ENCODE measurements around the gene FHAD1.

FHAD1 gene

GRCh38 chr1:15332525-15332924 lies 85.5 kb downstream of the FHAD1 start:
- TF ChIP-seq USF1 (IDR thresholded peaks at IDR 0.05) (no peak), EGR1 (IDR thresholded peaks at IDR 0.05) (no peak), NFIC (IDR thresholded peaks at IDR 0.05) (no peak), TCF12 (IDR thresholded peaks at IDR 0.05; ENCODE audit: low read depth) (no peak), ZBTB7A (IDR thresholded peaks at IDR 0.05; ENCODE audit: low read depth) (no peak), EP300 (IDR thresholded peaks at IDR 0.05; ENCODE audit: borderline replicate concordance) (no peak)

GRCh38 chr1:15332952-15333715 lies 86.1 kb downstream of the FHAD1 start:
- TF ChIP-seq NFIC (IDR thresholded peaks at IDR 0.05) (no peak), CREB1 (IDR thresholded peaks at IDR 0.05; ENCODE audit: low read depth) (no peak), EGR1 (IDR thresholded peaks at IDR 0.05) (no peak), TAF1 (IDR thresholded peaks at IDR 0.05; ENCODE audit: low read depth) (no peak), CEBPB (IDR thresholded peaks at IDR 0.05) (no peak), USF1 (IDR thresholded peaks at IDR 0.05) (no peak), YY1 (IDR thresholded peaks at IDR 0.05; ENCODE audit: low read depth) (no peak), MAX (IDR thresholded peaks at IDR 0.05) (no peak), EP300 (IDR thresholded peaks at IDR 0.05; ENCODE audit: borderline replicate concordance) (no peak), TEAD4 (IDR thresholded peaks at IDR 0.05) (no peak)

GRCh38 chr1:15334995-15335394 lies 88.0 kb downstream of the FHAD1 start:
- TF ChIP-seq FOXM1 (IDR thresholded peaks at IDR 0.05; ENCODE audit: borderline replicate concordance, low read depth) (no peak), NFIC (IDR thresholded peaks at IDR 0.05) (no peak), TEAD4 (IDR thresholded peaks at IDR 0.05) (no peak), EP300 (IDR thresholded peaks at IDR 0.05; ENCODE audit: borderline replicate concordance) (no peak), CREB1 (IDR thresholded peaks at IDR 0.05; ENCODE audit: low read depth) (no peak), EGR1 (IDR thresholded peaks at IDR 0.05) (no peak), YY1 (IDR thresholded peaks at IDR 0.05; ENCODE audit: low read depth) (no peak), REST (IDR thresholded peaks at IDR 0.05; ENCODE audit: low read depth) (no peak), CEBPB (IDR thresholded peaks at IDR 0.05) (no peak), USF1 (IDR thresholded peaks at IDR 0.05) (no peak), MAX (IDR thresholded peaks at IDR 0.05) (no peak), TCF12 (IDR thresholded peaks at IDR 0.05; ENCODE audit: low read depth) (no peak), TAF1 (IDR thresholded peaks at IDR 0.05; ENCODE audit: low read depth) (no peak), ZBTB7A (IDR thresholded peaks at IDR 0.05; ENCODE audit: low read depth) (no peak), RAD21 (IDR thresholded peaks at IDR 0.05; ENCODE audit: low read depth) (no peak)

- no peak for TF ChIP-seq NFIC (IDR thresholded peaks at IDR 0.05)
- TF ChIP-seq TEAD4 (IDR thresholded peaks at IDR 0.05), result no peak
- no peak for TF ChIP-seq REST (IDR thresholded peaks at IDR 0.05; ENCODE audit: low read depth)
- TF ChIP-seq FOXM1 (IDR thresholded peaks at IDR 0.05; ENCODE audit: borderline replicate concordance, low read depth), result no peak
- no peak for TF ChIP-seq CEBPB (IDR thresholded peaks at IDR 0.05)
- no peak for TF ChIP-seq EGR1 (IDR thresholded peaks at IDR 0.05)
- TF ChIP-seq EP300 (IDR thresholded peaks at IDR 0.05; ENCODE audit: borderline replicate concordance), result no peak
- no peak for TF ChIP-seq TAF1 (IDR thresholded peaks at IDR 0.05; ENCODE audit: low read depth)
- TF ChIP-seq USF1 (IDR thresholded peaks at IDR 0.05), result no peak
- no peak for TF ChIP-seq ZBTB7A (IDR thresholded peaks at IDR 0.05; ENCODE audit: low read depth)
- no peak for TF ChIP-seq RAD21 (IDR thresholded peaks at IDR 0.05; ENCODE audit: low read depth)
- no peak for TF ChIP-seq MAX (IDR thresholded peaks at IDR 0.05)
- TF ChIP-seq YY1 (IDR thresholded peaks at IDR 0.05; ENCODE audit: low read depth), result no peak
- no peak for TF ChIP-seq TCF12 (IDR thresholded peaks at IDR 0.05; ENCODE audit: low read depth)
- TF ChIP-seq CREB1 (IDR thresholded peaks at IDR 0.05; ENCODE audit: low read depth), result no peak
Observed at GRCh38 chr1:15336866-15337265, 89.8 kb downstream of the FHAD1 start.
